Measurements from ENCODE around the gene ECHDC3. TPM values are rescaled to one million over a fixed set of nuclear protein-coding genes. Genes with fewer than 3 reads are reported as not detected.

The ECHDC3 gene
- total RNA-seq, 1 donor from 2014 or later = 4.1 TPM

DNA sequence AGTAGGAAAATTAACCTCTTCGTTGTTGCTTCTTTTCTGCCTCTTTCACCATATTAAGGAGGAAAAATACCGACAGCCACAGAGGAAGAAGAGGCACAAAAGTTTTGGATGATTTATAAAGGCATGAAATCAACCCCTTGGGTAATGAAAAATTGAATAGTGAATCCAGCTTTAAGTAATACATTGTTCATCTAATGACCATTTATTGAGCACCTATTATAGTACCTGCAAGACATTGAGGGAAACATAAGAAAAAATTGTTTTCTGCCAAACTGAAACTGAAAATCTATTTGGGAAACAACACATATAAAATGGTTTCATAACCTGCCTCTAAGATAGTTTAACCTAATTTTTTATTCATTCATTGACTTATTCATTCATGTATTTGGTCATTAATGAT, 8.2 kb downstream of the ECHDC3 start:
- DNase-seq (ENCODE audit: low spot score) = no peak

- DNase-seq (ENCODE audit: low spot score) = no peak
These were observed 12.0 kb downstream of the ECHDC3 start for GRCh38 chr10:11754173-11754572.

DNA sequence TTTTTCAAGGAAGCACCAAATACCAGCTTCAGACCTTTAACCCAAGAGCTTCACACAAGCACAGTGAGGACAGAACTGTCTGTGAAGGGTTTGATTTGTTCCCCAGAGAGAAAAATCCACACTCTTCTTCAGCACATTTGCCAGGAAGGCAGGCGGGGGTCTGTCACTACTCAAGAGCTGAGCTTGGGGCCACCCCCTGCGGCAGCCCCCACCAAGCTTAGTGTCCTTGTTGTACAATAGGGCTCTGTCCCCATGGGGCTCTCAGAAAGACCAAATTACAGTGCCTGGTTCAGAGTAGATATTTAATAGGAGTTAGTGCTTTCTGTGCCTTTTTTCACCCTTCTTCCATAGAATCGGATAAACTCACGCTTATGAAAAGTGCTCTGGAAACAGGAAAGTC, 12.4 kb downstream of the ECHDC3 start:
- no peak for DNase-seq (ENCODE audit: low spot score)

DNA sequence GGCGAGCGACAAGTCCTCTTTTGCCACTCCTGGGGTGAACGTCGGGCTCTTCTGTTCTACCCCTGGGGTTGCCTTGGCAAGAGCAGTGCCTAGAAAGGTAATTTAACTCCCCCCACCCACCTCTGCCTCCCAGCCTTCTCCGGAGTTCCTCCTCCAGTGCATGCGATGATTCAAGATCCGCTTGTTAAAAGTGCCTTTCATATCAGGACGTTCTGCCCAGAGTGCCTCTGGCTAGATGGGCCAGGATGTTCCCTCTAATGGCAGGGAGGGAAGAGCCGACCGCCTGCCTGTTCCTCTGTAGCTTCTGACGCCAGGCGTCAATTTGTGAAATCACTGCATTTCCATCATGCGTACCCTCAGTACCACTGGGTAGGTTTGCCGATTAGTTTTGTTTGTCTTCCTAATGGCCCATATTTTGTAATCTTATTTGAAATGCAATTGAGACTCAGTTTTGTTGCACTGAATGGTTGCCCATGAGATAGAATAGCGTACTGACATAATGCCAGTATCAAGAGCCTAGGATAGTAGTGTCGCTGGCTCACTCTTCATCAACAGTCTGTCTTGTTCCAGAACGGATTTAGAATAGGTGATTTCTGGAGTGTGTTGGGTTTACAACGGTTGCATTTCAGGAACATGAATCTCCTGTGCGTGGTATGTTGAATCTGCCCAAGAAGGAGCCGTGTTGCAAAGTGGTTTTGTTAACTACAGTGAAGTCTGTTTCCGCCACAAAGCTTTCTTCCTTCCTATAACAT, 13.5 kb downstream of the ECHDC3 start:
- no peak for DNase-seq (ENCODE audit: low spot score)

DNA sequence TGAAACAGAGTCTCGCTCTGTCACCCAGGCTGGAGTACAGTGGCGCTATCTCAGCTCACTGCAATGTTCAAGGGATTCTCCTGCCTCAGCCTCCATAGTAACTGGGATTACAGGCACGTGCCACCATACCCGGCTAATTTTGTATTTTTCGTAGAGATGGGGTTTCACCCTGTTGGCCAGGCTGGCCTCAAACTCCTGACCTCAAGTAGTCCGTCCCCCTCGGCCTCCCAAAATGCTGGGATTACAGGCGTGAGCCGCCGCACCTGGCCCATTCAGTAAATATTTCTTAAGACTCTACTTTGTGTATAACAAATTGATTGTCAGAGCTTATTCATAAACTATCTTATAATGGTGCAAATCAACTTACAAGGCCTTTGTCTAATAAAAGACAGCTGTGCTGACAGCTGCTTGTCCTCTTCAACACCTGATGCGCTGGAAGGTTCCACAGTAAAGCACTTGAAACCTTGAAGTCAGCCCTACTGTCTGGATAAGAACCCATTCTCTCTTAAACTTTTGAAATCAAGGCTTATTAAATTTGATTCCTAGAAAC, 14.7 kb downstream of the ECHDC3 start:
- no peak for DNase-seq (ENCODE audit: low spot score)

GRCh38 chr10:11757454-11757820, 15.3 kb downstream of the ECHDC3 start:
- peak; percentile 48 for DNase-seq (ENCODE audit: low spot score)

GRCh38 chr10:11757821-11758463, 15.8 kb downstream of the ECHDC3 start:
- DNase-seq (ENCODE audit: low spot score) = peak; percentile 88

DNA sequence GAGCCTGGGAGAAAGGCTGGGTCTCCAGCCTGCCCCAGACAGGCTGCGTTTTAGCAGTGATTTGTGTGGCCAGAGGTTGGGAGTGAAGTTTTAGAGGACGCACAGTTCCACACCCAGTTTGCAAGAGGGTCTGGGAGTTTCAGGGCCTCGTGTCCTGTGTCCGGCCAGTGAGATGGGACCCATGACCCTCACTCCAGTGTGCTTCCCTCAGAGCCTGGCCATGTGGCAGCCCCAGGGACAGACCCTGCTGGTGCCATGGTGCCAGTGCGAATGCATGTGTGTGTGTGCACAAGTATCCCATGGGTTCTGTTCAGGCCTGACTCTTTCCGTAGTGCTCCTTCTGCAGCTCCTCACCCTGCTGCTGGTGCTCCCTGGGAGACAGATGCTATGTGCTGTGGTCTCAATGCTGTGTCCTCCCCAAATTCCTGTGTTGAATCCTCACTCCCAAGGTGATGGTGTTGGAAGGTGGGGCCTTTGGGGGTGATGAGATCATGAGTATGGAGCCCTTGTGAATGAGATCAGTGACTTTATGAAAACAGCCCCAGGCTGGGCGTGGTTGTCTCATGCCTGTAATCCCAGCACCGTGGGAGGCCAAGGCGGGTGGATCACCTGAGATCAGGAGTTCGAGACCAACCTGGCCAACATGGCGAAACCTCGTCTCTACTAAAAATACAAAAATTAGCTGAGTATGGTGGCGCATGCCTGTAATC, 16.5 kb downstream of the ECHDC3 start:
- DNase-seq (ENCODE audit: low spot score) = no peak

DNA sequence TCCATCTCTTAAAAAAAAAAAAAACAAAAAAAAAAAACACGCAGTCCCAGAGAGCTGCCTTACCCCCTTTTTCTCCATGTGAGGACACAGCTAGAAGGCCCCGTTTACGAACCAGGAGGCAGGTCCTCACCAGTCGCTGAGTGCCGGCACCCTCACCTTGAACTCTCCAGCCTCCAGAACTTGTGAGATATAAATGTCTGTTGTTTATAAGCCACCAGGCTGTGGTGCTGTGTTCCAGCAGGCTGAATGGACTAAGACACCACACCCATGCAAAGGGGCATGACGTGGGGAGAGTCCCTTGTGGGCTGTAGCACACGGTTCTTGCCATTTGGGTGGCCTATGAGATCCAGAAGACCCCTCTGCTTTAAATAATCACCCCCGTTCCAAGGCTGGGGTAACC, 17.2 kb downstream of the ECHDC3 start:
- no peak for DNase-seq (ENCODE audit: low spot score)

- no peak for DNase-seq (ENCODE audit: low spot score)
These were observed 18.0 kb downstream of the ECHDC3 start for GRCh38 chr10:11760151-11760550.

- no peak for DNase-seq (ENCODE audit: low spot score)
These were observed 18.7 kb downstream of the ECHDC3 start for GRCh38 chr10:11760861-11761260.

GRCh38 chr10:11761431-11761830, 19.2 kb downstream of the ECHDC3 start:
- DNase-seq (ENCODE audit: low spot score) = no peak

GRCh38 chr10:11762706-11763500, 20.7 kb downstream of the ECHDC3 start:
- DNase-seq (ENCODE audit: low spot score) = no peak

DNA sequence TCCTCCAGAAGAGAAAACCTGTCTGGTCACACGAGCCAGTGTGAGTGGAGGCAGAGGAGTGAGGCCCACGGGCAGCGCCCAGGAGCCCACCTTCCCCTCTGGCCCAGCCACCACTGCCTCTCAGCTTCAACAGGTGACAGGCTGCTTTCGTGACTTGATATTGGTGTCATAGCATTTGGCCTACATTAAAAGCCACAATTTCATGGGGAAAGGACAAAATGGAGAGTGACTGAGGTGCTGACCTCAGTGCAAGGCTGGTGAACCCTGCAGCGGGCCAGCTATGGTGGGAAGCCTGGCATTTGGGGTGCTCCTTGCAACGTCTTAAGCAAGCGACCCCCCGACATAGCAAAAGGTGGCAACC, 21.3 kb downstream of the ECHDC3 start:
- no peak for DNase-seq (ENCODE audit: low spot score)

DNA sequence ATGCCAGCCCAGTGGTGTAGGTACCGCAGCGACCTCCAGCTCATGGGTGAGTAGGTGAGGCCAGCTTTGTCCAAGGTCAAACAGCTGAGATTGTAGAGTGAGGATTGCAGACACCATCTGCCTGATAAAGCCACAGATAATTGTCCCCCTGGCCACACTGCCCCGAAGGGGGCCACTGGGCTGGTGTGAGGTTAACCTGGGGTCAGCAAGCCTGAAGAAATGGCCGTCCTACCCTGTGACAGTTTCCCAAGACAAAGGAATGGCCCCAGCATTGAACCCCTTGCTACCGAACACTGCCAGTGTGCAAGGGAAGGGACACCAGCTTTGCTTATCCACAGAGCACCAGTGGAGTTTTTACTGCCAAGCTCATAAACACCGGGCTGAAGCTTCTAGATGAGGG, 23.0 kb downstream of the ECHDC3 start:
- no peak for DNase-seq (ENCODE audit: low spot score)

DNA sequence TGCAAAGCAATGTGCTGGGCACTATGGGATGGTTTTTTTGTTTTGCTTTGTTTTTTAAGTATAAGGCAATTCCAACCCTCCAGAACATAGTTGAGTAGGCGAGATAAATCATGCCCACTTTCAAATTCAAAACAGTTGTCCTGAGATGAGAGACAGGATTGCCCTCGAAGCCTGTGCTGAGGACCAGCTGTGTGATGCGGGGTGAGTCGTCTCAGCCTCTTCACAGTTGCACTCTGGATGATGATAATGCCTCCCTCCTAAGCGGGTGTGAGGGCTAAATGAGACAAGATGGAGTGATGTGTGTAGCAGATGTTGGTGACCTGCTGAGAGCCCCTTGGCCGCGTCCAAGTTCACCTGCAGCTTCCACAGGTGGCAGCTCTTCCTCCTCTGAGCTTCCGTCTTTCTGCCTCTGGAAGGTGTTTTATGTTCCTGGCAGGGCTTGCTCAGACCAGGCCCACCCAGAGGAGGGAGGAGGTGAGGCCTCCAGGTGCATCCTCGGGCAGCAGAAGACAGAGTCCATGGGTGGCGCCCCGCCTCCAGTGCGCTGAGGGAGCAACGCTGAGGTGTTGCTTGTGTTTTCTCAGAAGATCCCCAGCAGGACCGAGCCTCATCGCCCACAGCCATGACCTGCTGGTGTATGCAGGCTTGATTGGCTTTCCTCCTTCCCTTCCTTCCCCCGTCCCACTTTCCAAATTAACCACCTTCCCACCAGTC, 30.6 kb downstream of the ECHDC3 start:
- no peak for DNase-seq (ENCODE audit: low spot score)

DNA sequence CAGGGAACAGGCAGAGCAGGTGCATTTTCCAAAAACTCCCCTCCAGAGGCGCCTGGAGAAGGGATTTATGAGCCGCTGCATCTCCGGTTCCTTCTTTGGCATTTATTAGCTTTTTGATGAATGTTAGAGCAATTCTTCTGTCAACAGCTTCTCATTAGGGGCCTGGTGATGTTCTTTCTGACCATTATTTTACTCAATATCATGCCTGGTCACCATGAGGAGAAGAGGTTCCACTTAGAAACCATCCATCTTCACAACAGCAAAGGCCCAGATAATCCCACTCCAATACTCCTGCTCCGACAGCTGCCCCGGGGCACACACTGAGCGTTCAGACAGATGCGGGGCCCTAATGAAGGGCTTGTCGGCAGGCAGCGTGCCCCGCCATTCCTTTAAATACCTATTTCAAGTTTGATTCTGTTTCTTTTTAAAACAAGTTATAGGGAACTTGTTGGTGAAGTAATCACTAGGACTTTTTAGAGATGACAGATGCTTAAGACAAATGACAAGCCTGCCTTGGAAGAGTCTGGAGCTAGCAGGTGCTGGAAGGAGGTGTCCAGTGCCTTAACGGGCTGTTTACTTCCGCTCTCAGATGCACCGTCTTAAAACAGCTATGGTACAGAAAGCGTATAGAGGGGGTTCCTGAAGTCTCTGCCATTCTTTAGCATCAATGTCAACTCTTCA, 31.7 kb downstream of the ECHDC3 start:
- no peak for DNase-seq (ENCODE audit: low spot score)

DNA sequence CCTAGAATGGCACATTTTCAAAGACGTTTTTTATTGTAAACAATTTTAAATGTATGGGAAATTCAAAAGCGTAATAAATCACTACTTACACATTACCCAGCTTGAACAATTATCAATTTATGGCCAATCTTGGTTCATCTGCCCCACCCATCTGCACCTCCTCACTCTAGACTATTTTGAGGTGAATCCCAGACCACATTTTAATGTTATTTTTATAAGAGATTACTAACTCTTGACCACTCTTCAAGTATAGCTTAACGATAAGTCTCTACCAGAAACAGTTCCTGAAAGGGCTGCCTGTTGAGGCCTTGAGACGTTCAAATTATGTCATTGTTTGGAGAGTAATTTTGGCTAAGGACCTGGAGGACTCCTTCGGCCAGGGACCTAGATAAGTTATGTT, 33.2 kb downstream of the ECHDC3 start:
- DNase-seq (ENCODE audit: low spot score) = no peak

DNA sequence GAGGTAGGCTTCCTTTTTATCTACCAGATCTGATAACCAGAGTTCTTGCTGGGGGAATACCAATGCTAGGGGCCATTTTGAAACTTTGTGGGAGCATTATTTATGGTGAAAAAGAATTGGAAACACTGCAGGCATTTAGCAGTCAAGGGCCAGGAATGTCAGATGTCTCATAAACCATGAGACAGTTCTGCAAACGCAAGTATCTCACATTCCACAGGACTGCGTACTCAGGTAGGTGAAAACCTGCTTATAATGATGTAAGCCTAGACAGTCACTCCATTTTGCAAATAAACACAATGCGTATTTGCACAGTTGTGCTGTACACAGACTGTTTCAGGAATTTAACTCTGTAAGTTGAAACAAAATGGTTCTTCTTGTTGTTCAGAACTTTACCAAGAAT, 33.9 kb downstream of the ECHDC3 start:
- DNase-seq (ENCODE audit: low spot score) = no peak

DNA sequence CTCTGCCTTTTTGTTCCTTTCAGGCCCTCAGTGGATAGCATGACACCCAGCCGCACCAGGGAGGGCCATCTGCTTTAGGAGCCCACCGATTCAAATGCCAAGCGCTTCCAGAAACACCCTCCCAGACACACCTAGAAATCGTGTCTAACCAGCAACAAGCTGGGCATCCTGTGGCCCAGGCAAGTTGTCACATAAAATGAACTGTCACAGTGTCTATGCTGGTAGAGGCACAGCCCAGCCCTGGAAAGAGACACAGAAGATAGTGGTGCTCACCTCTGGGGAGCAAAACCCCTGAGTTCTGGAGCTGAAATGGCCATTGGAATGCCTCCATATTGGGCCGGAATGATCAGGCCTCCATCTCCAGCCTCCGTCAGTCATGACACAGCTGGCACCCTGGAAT, 38.9 kb downstream of the ECHDC3 start:
- no peak for DNase-seq (ENCODE audit: low spot score)

Measured in mucosa of gallbladder (tissue), 1 donor.